Keratinocyte (primary cell): Measurements from ENCODE around the gene BTBD10. TPM values are rescaled to one million over a fixed set of nuclear protein-coding genes. Genes with fewer than 3 reads are reported as not detected.

Source experiments
- DNase-seq: peaks from one replicate; pipeline ENCODE4 v3.0.0-alpha.2; 2011; ENCODE audit warnings: low read depth, missing footprints, low spot score
- FAIRE-seq: peaks from 2 replicates; lab custom pipeline; 2011; peaks lifted over from hg19 to GRCh38; lab: Jason Lieb, UNC
- H2AFZ ChIP-seq: 2 replicates; pipeline ENCODE4 v1.6.0; 2012; ENCODE audit warnings: low read length, control low read depth, inconsistent platforms; ENCODE audit not compliant: control insufficient read depth
- H3K27ac ChIP-seq: 2 replicates; pipeline ENCODE4 v1.5.1; 2011; ENCODE audit warnings: low read length; ENCODE audit not compliant: control insufficient read depth, insufficient read depth
- H3K27me3 ChIP-seq: 3 replicates; pipeline ENCODE4 v1.6.0; 2011; ENCODE audit warnings: low read length; ENCODE audit not compliant: control insufficient read depth, insufficient read depth; ENCODE audit errors: extremely low read depth
- H3K36me3 ChIP-seq, 2 experiments: 2 replicates in 1 of 2; 3 replicates in 1 of 2; pipeline ENCODE4 v1.5.1; 2011; ENCODE audit warnings: low read length in 2 of 2, mild to moderate bottlenecking in 1 of 2; ENCODE audit not compliant: control insufficient read depth in 2 of 2, insufficient read depth in 2 of 2; ENCODE audit errors: extremely low read depth in 1 of 2
- H3K4me1 ChIP-seq: 3 replicates; pipeline ENCODE4 v1.5.1; 2011; ENCODE audit warnings: low read length; ENCODE audit not compliant: control insufficient read depth, insufficient read depth; ENCODE audit errors: extremely low read depth
- H3K4me2 ChIP-seq: 3 replicates; pipeline ENCODE4 v1.6.0; 2011; ENCODE audit warnings: low read depth, low read length; ENCODE audit not compliant: control insufficient read depth, insufficient read depth; ENCODE audit errors: extremely low read depth
- H3K4me3 ChIP-seq, 3 experiments: fragments of 200-600 bp in 1 of 3; sonication (generic) in 1 of 3; 2 replicates in 2 of 3; 3 replicates in 1 of 3; pipeline ENCODE4 v1.5.1; 2011 to 2016; ENCODE audit warnings: low read length in 3 of 3, mild to moderate bottlenecking in 3 of 3, control low read depth in 2 of 3, inconsistent platforms in 1 of 3, low read depth in 1 of 3, mixed read lengths in 1 of 3, mixed run types in 1 of 3, moderate library complexity in 1 of 3; ENCODE audit not compliant: control insufficient read depth in 2 of 3, insufficient read depth in 2 of 3; ENCODE audit errors: extremely low read depth in 1 of 3
- H3K79me2 ChIP-seq: 2 replicates; pipeline ENCODE4 v1.6.0; 2012; ENCODE audit warnings: low read length; ENCODE audit not compliant: control insufficient read depth, insufficient read depth
- H3K9ac ChIP-seq: 3 replicates; pipeline ENCODE4 v1.6.0; 2011; ENCODE audit warnings: low read length; ENCODE audit not compliant: control insufficient read depth, insufficient read depth; ENCODE audit errors: extremely low read depth
- H3K9me1 ChIP-seq: 3 replicates; pipeline ENCODE4 v1.6.0; 2011; ENCODE audit warnings: low read length; ENCODE audit not compliant: control insufficient read depth, insufficient read depth; ENCODE audit errors: extremely low read depth
- H3K9me3 ChIP-seq: 2 replicates; pipeline ENCODE4 v1.5.1; 2012; ENCODE audit warnings: low read depth, low read length; ENCODE audit not compliant: control insufficient read depth
- H4K20me1 ChIP-seq: 3 replicates; pipeline ENCODE4 v1.6.0; 2011; ENCODE audit warnings: low read length; ENCODE audit not compliant: control insufficient read depth, insufficient read depth; ENCODE audit errors: extremely low read depth
- CTCF ChIP-seq, 3 experiments: IDR thresholded peaks in 1 of 3; conservative IDR thresholded peaks in 1 of 3; optimal IDR thresholded peaks in 1 of 3; 2 replicates in 2 of 3; 3 replicates in 1 of 3; pipeline versions ENCODE3 to v1.5.1; 2011; ENCODE audit warnings: low read length in 3 of 3, mild to moderate bottlenecking in 3 of 3, moderate library complexity in 2 of 3, control low read depth in 1 of 3, inconsistent platforms in 1 of 3; ENCODE audit not compliant: insufficient read depth in 2 of 3; ENCODE audit errors: extremely low read depth in 1 of 3
- EZH2 ChIP-seq: IDR thresholded peaks from one replicate; pipeline ENCODE4 v1.6.1; 2012; ENCODE audit warnings: inconsistent platforms, mild to moderate bottlenecking, low read length, moderate library complexity
- dilution Hi-C: fragments of 300-500 bp; cut with MboI; formaldehyde crosslinking; loops from one replicate; pipeline ENCODE4 v1.7.0; 2020; ENCODE audit warnings: low sequenced_read_pairs; ENCODE audit not compliant: extremely low pct_ligation_motif_present
- polyA plus RNA-seq, 5 experiments: library from polyadenylated mRNA; depleted of rRNA in 3 of 5; stranded (reverse) in 3 of 5; stranded (forward) in 1 of 5; unstranded in 1 of 5; fragments of >200 nt; gene quantifications; 1 replicate in 1 of 5; 2 replicates in 3 of 5; 3 replicates in 1 of 5; pipeline versions ENCODE4 v1.2.1 to v1.2.3, GENCODE V29; 2011 to 2012; ENCODE audit warnings: missing spikeins in 2 of 5, low read depth in 1 of 5, low replicate concordance in 1 of 5

The BTBD10 gene
- polyA plus RNA-seq, 1 donor (not counting 4 experiments of a cell fraction or from before 2014, with no cell fraction given), result 76.0 TPM

- Histone ChIP-seq H3K9ac (no peak overlapping the region), H3K36me3 (no peaks in the 10 kb centered on the region), H3K9me1 (no peaks in the 10 kb centered on the region), H3K4me2 (no peak overlapping the region), H3K9me3 (no peaks in the 10 kb centered on the region), H3K79me2 (no peaks in the 10 kb centered on the region), H3K27me3 (peaks cover 10% of the 10 kb centered on the region), H4K20me1 (no peaks in the 10 kb centered on the region), H3K4me3 (no peak overlapping the region), H3K27ac (no peak overlapping the region), H3K4me1 (no peaks in the 10 kb centered on the region), H2AFZ (no peak overlapping the region)
- FAIRE-seq, result no peak
- DNase-seq, result no peak
- TF ChIP-seq CTCF (optimal IDR thresholded peaks at IDR 0.05 in 1 of 3, IDR thresholded peaks at IDR 0.05 in 1 of 3, conservative IDR thresholded peaks at IDR 0.05 in 1 of 3; ENCODE audit: extremely low read depth in 1 of 3, insufficient read depth in 2 of 3, low read length in 3 of 3) (no peak), EZH2 (no peak)
- dilution Hi-C loops, result no loop called here
These were observed 10.1 kb upstream of the BTBD10 start for GRCh38 chr11:13473013-13473722.

- dilution Hi-C loops, result no loop called here
- Histone ChIP-seq H3K9me1 (no peaks in the 10 kb centered on the region), H3K9me3 (no peaks in the 10 kb centered on the region), H3K4me2 (no peak overlapping the region), H4K20me1 (no peaks in the 10 kb centered on the region), H3K9ac (no peak overlapping the region), H3K36me3 (no peaks in the 10 kb centered on the region), H3K4me3 (no peak overlapping the region), H3K27me3 (peaks cover 10% of the 10 kb centered on the region), H3K4me1 (peaks cover 3% of the 10 kb centered on the region), H3K79me2 (no peaks in the 10 kb centered on the region), H2AFZ (no peak overlapping the region), H3K27ac (no peak overlapping the region)
- no peak for DNase-seq
- FAIRE-seq, result no peak
- TF ChIP-seq CTCF (optimal IDR thresholded peaks at IDR 0.05 in 1 of 3, IDR thresholded peaks at IDR 0.05 in 1 of 3, conservative IDR thresholded peaks at IDR 0.05 in 1 of 3; ENCODE audit: extremely low read depth in 1 of 3, insufficient read depth in 2 of 3, low read length in 3 of 3), result no peak
- TF ChIP-seq EZH2, result no peak
These were observed 5.7 kb upstream of the BTBD10 start for GRCh38 chr11:13468750-13469149.
